ENCODE data around the gene TNS3.

DNA sequence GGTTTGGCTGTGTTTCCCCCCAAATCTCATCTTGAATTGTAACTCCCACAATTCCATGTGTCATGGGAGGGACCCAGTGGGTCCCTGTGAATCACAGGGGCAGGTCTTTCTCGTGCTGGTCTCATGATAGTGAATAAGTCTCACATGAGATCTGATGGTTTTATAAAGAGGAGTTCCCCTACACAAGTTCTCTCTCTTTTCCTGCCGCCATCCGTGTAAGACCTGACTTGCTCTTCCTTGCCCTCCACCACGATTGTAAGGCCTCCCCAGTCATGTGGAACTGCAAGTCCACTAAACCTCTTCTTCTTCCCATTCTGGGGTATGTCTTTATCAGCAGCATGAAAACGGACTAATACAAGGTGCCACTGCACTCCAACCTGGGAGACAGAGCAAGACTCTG, 329.2 kb downstream of the TNS3 start:
- TF ChIP-seq SIN3A (IDR thresholded peaks at IDR 0.05; ENCODE audit: borderline replicate concordance, low read depth, low read length) (no peak), POLR2AphosphoS5 (IDR thresholded peaks at IDR 0.05; ENCODE audit: low read depth, low read length) (no peak), EP300 (IDR thresholded peaks at IDR 0.05; ENCODE audit: borderline replicate concordance in 1 of 2, low read depth in 1 of 2, low read length in 1 of 2) (no peak), SMC3 (IDR thresholded peaks at IDR 0.05; ENCODE audit: low read depth, low read length) (no peak), JUND (IDR thresholded peaks at IDR 0.05) (no peak), CHD2 (IDR thresholded peaks at IDR 0.05; ENCODE audit: low read length, partially characterized antibody) (no peak), TEAD4 (IDR thresholded peaks at IDR 0.05; ENCODE audit: borderline replicate concordance, insufficient read depth) (no peak), EZH2phosphoT487 (IDR thresholded peaks at IDR 0.05; ENCODE audit: borderline replicate concordance, low read depth) (no peak), GATA2 (CRISPR knock-in tag; IDR thresholded peaks at IDR 0.05) (no peak), GABPA (IDR thresholded peaks at IDR 0.05; ENCODE audit: low read depth) (no peak), TAF1 (IDR thresholded peaks at IDR 0.05; ENCODE audit: borderline replicate concordance, low read depth, low read length) (no peak)
- TF ChIP-seq, protein P1, sequence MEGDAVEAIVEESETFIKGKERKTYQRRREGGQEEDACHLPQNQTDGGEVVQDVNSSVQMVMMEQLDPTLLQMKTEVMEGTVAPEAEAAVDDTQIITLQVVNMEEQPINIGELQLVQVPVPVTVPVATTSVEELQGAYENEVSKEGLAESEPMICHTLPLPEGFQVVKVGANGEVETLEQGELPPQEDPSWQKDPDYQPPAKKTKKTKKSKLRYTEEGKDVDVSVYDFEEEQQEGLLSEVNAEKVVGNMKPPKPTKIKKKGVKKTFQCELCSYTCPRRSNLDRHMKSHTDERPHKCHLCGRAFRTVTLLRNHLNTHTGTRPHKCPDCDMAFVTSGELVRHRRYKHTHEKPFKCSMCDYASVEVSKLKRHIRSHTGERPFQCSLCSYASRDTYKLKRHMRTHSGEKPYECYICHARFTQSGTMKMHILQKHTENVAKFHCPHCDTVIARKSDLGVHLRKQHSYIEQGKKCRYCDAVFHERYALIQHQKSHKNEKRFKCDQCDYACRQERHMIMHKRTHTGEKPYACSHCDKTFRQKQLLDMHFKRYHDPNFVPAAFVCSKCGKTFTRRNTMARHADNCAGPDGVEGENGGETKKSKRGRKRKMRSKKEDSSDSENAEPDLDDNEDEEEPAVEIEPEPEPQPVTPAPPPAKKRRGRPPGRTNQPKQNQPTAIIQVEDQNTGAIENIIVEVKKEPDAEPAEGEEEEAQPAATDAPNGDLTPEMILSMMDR (IDR thresholded peaks at IDR 0.05) = no peak
- TF ChIP-seq, protein P2, sequence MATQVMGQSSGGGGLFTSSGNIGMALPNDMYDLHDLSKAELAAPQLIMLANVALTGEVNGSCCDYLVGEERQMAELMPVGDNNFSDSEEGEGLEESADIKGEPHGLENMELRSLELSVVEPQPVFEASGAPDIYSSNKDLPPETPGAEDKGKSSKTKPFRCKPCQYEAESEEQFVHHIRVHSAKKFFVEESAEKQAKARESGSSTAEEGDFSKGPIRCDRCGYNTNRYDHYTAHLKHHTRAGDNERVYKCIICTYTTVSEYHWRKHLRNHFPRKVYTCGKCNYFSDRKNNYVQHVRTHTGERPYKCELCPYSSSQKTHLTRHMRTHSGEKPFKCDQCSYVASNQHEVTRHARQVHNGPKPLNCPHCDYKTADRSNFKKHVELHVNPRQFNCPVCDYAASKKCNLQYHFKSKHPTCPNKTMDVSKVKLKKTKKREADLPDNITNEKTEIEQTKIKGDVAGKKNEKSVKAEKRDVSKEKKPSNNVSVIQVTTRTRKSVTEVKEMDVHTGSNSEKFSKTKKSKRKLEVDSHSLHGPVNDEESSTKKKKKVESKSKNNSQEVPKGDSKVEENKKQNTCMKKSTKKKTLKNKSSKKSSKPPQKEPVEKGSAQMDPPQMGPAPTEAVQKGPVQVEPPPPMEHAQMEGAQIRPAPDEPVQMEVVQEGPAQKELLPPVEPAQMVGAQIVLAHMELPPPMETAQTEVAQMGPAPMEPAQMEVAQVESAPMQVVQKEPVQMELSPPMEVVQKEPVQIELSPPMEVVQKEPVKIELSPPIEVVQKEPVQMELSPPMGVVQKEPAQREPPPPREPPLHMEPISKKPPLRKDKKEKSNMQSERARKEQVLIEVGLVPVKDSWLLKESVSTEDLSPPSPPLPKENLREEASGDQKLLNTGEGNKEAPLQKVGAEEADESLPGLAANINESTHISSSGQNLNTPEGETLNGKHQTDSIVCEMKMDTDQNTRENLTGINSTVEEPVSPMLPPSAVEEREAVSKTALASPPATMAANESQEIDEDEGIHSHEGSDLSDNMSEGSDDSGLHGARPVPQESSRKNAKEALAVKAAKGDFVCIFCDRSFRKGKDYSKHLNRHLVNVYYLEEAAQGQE (IDR thresholded peaks at IDR 0.05; ENCODE audit: low read depth, low read length) = no peak

Data from SK-N-SH (cell line).